ENCODE measurements around the gene TNFRSF18. TPM values are rescaled to one million over a fixed set of nuclear protein-coding genes. Genes with fewer than 3 reads are reported as not detected.

The TNFRSF18 gene
- total RNA-seq, 2 donors from 2014 or later: 3.1 to 3.5 TPM

- Histone ChIP-seq H3K27me3 (replicated peaks; ENCODE audit: insufficient read depth) (peaks cover 5% of the 10 kb centered on the region), H3K4me3 (no peak within 1 kb of the TSS), H3K36me3 (no peaks in the 10 kb centered on the region), H3K9me3 (no peaks in the 10 kb centered on the region), H3K4me1 (replicated peaks) (no peaks in the 10 kb centered on the region), H3K27ac (no peak within 1 kb of the TSS)
- TF ChIP-seq POLR2AphosphoS5 (IDR thresholded peaks at IDR 0.05): no peak
- no peak for TF ChIP-seq CTCF (IDR thresholded peaks at IDR 0.05)
- TF ChIP-seq POLR2A (IDR thresholded peaks at IDR 0.05): no peak
- intact Hi-C loops (cut with DNase I): no loop called here
- WGBS: 6% methylated on average over 60 of the region's 74 CpGs
- no peak for DNase-seq (ENCODE audit: low spot score)
Measured at GRCh38 chr1:1246577-1247340, 40.4 kb upstream of the TNFRSF18 start, which contains the start of gene C1QTNF12. TSS of gene C1QTNF12 (minus strand) at chr1:1246722. CDS start at chr1:1246690, 32 bp downstream.

DNA sequence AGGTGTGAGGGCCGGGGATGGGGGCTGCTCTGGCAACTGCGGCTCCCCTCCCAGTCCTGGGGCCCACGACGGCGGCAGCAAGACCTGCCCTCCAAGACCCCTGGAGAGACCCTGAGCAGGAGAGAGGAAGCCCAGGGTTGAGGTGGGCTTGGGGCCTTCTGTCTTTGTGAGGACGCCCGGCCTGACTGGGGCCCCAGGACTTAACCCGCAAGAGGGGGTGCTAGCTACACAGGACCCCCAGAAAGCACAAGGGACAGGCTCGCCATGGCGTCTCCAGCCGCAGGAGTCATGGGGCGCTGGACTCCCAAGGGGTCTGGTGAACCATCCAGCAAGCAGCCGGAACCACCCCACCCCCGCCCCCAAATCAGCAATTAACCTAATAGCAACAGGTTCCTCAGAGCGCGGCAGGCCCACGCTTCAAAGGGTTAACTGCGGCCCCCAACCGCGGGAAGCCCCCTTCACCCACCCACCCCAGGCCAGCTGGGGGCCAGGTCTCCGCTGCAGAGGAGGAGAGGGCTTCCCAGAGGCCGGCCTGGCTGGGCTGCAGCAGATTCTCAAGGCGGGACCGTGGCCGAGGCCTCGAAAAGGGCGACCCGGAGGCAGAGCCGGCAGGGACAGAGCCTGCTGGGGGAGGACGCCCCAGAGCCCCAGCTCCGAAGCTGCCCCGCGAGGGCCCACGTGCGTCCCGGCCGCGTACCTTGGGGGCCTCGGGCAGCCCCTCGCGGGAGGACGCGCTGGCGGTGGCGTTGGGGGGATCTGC, 39.6 kb upstream of the TNFRSF18 start:
- WGBS: 47% methylated on average over 42 of the region's 45 CpGs
- no peak for DNase-seq (ENCODE audit: low spot score)
- Histone ChIP-seq H3K36me3 (no peaks in the 10 kb centered on the region), H3K27ac (no peak overlapping the region), H3K4me3 (no peak overlapping the region), H3K4me1 (replicated peaks) (no peaks in the 10 kb centered on the region), H3K27me3 (replicated peaks; ENCODE audit: insufficient read depth) (peaks cover 5% of the 10 kb centered on the region), H3K9me3 (no peaks in the 10 kb centered on the region)
- TF ChIP-seq CTCF (IDR thresholded peaks at IDR 0.05): no peak
- no peak for TF ChIP-seq POLR2A (IDR thresholded peaks at IDR 0.05)
- TF ChIP-seq POLR2AphosphoS5 (IDR thresholded peaks at IDR 0.05): no peak
- intact Hi-C loops (cut with DNase I): no loop called here

GRCh38 chr1:1245178-1245816, 38.9 kb upstream of the TNFRSF18 start:
- DNase-seq (ENCODE audit: low spot score): no peak
- TF ChIP-seq POLR2AphosphoS5 (IDR thresholded peaks at IDR 0.05): no peak
- TF ChIP-seq POLR2A (IDR thresholded peaks at IDR 0.05): no peak
- no peak for TF ChIP-seq CTCF (IDR thresholded peaks at IDR 0.05)
- H3K27ac ChIP-seq: no peak overlapping the region
- H3K4me1 ChIP-seq (replicated peaks): no peaks in the 10 kb centered on the region
- H3K4me3 ChIP-seq: no peak overlapping the region
- intact Hi-C loops (cut with DNase I): no loop called here
- H3K36me3 ChIP-seq: no peaks in the 10 kb centered on the region
- WGBS: 72% methylated on average over 22 of the region's 23 CpGs
- H3K9me3 ChIP-seq: no peaks in the 10 kb centered on the region
- peaks cover 5% of the 10 kb centered on the region for H3K27me3 ChIP-seq (replicated peaks; ENCODE audit: insufficient read depth)

GRCh38 chr1:1244192-1244811, 37.9 kb upstream of the TNFRSF18 start:
- no peak for DNase-seq (ENCODE audit: low spot score)
- H3K9me3 ChIP-seq: no peaks in the 10 kb centered on the region
- TF ChIP-seq CTCF (IDR thresholded peaks at IDR 0.05) (no peak), POLR2A (IDR thresholded peaks at IDR 0.05) (no peak), POLR2AphosphoS5 (IDR thresholded peaks at IDR 0.05) (no peak)
- intact Hi-C loops (cut with DNase I): no loop called here
- no peak overlapping the region for H3K27ac ChIP-seq
- peaks cover 5% of the 10 kb centered on the region for H3K27me3 ChIP-seq (replicated peaks; ENCODE audit: insufficient read depth)
- H3K4me3 ChIP-seq: no peak overlapping the region
- H3K4me1 ChIP-seq (replicated peaks): no peaks in the 10 kb centered on the region
- no peaks in the 10 kb centered on the region for H3K36me3 ChIP-seq
- 90% methylated on average over 30 of the region's 30 CpGs for WGBS

Data from prostate gland (tissue), 2 donors.